ENCODE measurements around the gene TCF7L2. TPM values are rescaled to one million over a fixed set of nuclear protein-coding genes. Genes with fewer than 3 reads are reported as not detected.

The TCF7L2 gene
- total and polyA plus RNA-seq, 4 donors, result 14.0 to 57.8 (median 34.8) TPM

GRCh38 chr10:112989826-112990225 is 39.8 kb downstream of the TCF7L2 start:
- Histone ChIP-seq H3K27ac (ENCODE audit: low read depth in 1 of 2, low read length in 2 of 2) (no peak overlapping the region), H3K27me3 (ENCODE audit: control insufficient read depth in 1 of 2, insufficient read depth in 2 of 2, low read length in 1 of 2) (no peaks in the 10 kb centered on the region), H3K4me1 (ENCODE audit: control insufficient read depth in 1 of 2, insufficient read depth in 2 of 2, low read length in 2 of 2) (peaks cover 2 to 7% of the 10 kb centered on the region in 2 donors), H3K4me3 (ENCODE audit: low read length in 2 of 2) (no peak overlapping the region), H3K9me3 (ENCODE audit: control insufficient read depth, low read length) (no peaks in the 10 kb centered on the region), H3K36me3 (ENCODE audit: control insufficient read depth in 1 of 2, insufficient read depth in 2 of 2, low read length in 1 of 2) (no peaks in the 10 kb centered on the region)
- DNase-seq (no peak), ATAC-seq (ENCODE audit: low FRiP score) (no peak)
- intact Hi-C loops (cut with DNase I), result no loop called here
- WGBS, 2 donors, result 79 to 81% methylated on average over 5 of the region's 5 CpGs

DNA sequence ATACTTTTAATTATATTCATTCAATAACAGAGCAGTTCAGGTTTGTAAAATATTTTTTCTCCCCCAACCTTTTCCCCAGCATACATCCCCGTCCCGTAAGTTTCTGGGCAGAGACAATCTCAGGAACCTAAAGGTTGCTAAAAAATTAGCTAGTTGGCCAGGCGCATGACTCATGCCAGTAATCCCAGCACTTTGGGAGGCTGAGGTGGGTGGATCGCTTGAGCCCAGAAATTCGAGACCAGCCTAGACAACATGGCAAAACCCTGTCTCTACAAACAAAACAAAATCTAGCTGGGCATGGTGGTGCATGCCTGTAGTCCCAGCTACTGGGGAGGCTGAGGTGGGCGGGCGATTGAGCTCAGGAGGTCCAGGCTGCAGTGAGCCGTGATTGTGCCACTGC is 40.2 kb downstream of the TCF7L2 start:
- 82 to 84% methylated on average over 8 of the region's 8 CpGs for WGBS, 2 donors
- Histone ChIP-seq H3K27ac (ENCODE audit: low read depth in 1 of 2, low read length in 2 of 2) (no peak overlapping the region), H3K36me3 (ENCODE audit: control insufficient read depth in 1 of 2, insufficient read depth in 2 of 2, low read length in 1 of 2) (no peaks in the 10 kb centered on the region), H3K9me3 (ENCODE audit: control insufficient read depth, low read length) (no peaks in the 10 kb centered on the region), H3K4me1 (ENCODE audit: control insufficient read depth in 1 of 2, insufficient read depth in 2 of 2, low read length in 2 of 2) (peaks cover 2 to 4% of the 10 kb centered on the region in 2 donors), H3K27me3 (ENCODE audit: control insufficient read depth in 1 of 2, insufficient read depth in 2 of 2, low read length in 1 of 2) (no peaks in the 10 kb centered on the region), H3K4me3 (ENCODE audit: low read length in 2 of 2) (no peak overlapping the region)
- ATAC-seq (ENCODE audit: low FRiP score) (no peak), DNase-seq (no peak)
- intact Hi-C loops (cut with DNase I), result no loop called here

DNA sequence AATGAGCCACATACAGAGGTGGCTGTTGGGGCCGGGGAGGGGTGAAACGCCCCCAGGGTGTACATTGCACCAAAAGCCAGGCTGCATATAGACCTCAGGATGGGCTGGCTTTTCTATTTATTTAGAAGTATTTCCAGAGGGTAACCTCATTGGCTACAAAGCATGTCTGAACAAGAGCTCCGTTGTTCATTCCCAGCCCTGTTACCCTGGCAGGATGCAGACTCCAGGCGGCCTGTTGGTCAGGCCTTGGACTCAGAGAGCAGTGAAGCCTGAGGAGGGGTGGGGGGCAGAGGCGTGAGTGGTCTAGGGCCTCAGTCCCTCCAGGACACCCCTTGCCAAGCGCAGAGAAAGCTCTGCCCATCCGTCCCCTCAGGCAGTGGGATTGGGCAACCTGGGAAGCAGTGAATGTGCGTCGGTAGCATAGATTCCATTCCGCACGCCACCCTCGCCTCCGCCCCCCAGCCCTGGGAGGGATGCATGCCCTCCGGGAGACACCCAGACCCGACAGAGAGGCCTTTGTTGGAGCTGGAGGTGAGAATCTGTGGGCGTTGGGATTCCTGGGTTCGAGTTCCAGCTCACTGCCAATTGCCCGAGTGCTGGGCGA is 41.9 kb downstream of the TCF7L2 start:
- H3K27me3 ChIP-seq (ENCODE audit: control insufficient read depth in 1 of 2, insufficient read depth in 2 of 2, low read length in 1 of 2), result no peaks in the 10 kb centered on the region
- no peak overlapping the region for H3K27ac ChIP-seq (ENCODE audit: low read depth in 1 of 2, low read length in 2 of 2)
- peaks cover 0 to 3% of the 10 kb centered on the region in 2 donors for H3K4me1 ChIP-seq (ENCODE audit: control insufficient read depth in 1 of 2, insufficient read depth in 2 of 2, low read length in 2 of 2)
- ATAC-seq (ENCODE audit: low FRiP score) (no peak), DNase-seq (no peak)
- no peaks in the 10 kb centered on the region for H3K9me3 ChIP-seq (ENCODE audit: control insufficient read depth, low read length)
- no peaks in the 10 kb centered on the region for H3K36me3 ChIP-seq (ENCODE audit: control insufficient read depth in 1 of 2, insufficient read depth in 2 of 2, low read length in 1 of 2)
- intact Hi-C loops (cut with DNase I), result no loop called here
- WGBS, 2 donors, result 89 to 91% methylated on average over 19 of the region's 19 CpGs
- no peak overlapping the region for H3K4me3 ChIP-seq (ENCODE audit: low read length in 2 of 2)

GRCh38 chr10:112996462-112996861 is 46.4 kb downstream of the TCF7L2 start:
- intact Hi-C loops (cut with DNase I), result no loop called here
- no peak for DNase-seq
- no peaks in the 10 kb centered on the region for H3K9me3 ChIP-seq (ENCODE audit: control insufficient read depth, low read length)
- no peaks in the 10 kb centered on the region for H3K36me3 ChIP-seq (ENCODE audit: control insufficient read depth in 1 of 2, insufficient read depth in 2 of 2, low read length in 1 of 2)
- WGBS, 2 donors, result 96 to 97% methylated on average over 3 of the region's 3 CpGs
- no peak for ATAC-seq (ENCODE audit: low FRiP score)
- H3K27ac ChIP-seq (ENCODE audit: low read depth in 1 of 2, low read length in 2 of 2), result no peak overlapping the region
- peaks cover 2 to 15% of the 10 kb centered on the region in 2 donors for H3K4me1 ChIP-seq (ENCODE audit: control insufficient read depth in 1 of 2, insufficient read depth in 2 of 2, low read length in 2 of 2)
- H3K4me3 ChIP-seq (ENCODE audit: low read length in 2 of 2), result no peak overlapping the region
- no peaks in the 10 kb centered on the region for H3K27me3 ChIP-seq (ENCODE audit: control insufficient read depth in 1 of 2, insufficient read depth in 2 of 2, low read length in 1 of 2)

GRCh38 chr10:112999102-112999501 is 49.1 kb downstream of the TCF7L2 start:
- intact Hi-C loops (cut with DNase I), result no loop called here
- H3K9me3 ChIP-seq (ENCODE audit: control insufficient read depth, low read length), result no peaks in the 10 kb centered on the region
- WGBS, 2 donors, result 92 to 93% methylated on average over 4 of the region's 4 CpGs
- H3K27me3 ChIP-seq (ENCODE audit: control insufficient read depth in 1 of 2, insufficient read depth in 2 of 2, low read length in 1 of 2), result no peaks in the 10 kb centered on the region
- no peaks in the 10 kb centered on the region for H3K36me3 ChIP-seq (ENCODE audit: control insufficient read depth in 1 of 2, insufficient read depth in 2 of 2, low read length in 1 of 2)
- peaks cover 4 to 15% of the 10 kb centered on the region in 2 donors for H3K4me1 ChIP-seq (ENCODE audit: control insufficient read depth in 1 of 2, insufficient read depth in 2 of 2, low read length in 2 of 2)
- no peak overlapping the region for H3K27ac ChIP-seq (ENCODE audit: low read depth in 1 of 2, low read length in 2 of 2)
- DNase-seq, result no peak
- no peak for ATAC-seq (ENCODE audit: low FRiP score)
- H3K4me3 ChIP-seq (ENCODE audit: low read length in 2 of 2), result no peak overlapping the region

- ATAC-seq (ENCODE audit: low FRiP score) (no peak), DNase-seq (no peak)
- 13 to 18% methylated on average over 6 of the region's 6 CpGs for WGBS, 2 donors
- no peaks in the 10 kb centered on the region for H3K9me3 ChIP-seq (ENCODE audit: control insufficient read depth, low read length)
- no peaks in the 10 kb centered on the region for H3K36me3 ChIP-seq (ENCODE audit: control insufficient read depth in 1 of 2, insufficient read depth in 2 of 2, low read length in 1 of 2)
- intact Hi-C loops (cut with DNase I), result loop anchor here in 1 of 2 donors (10.0 kb wide), 1 partner anchor 46 kb away; the partner anchor contains the start of gene TCF7L2
- peak overlapping the region in 1 of 2 donors; percentile 67 for H3K27ac ChIP-seq (ENCODE audit: low read depth in 1 of 2, low read length in 2 of 2)
- no peak overlapping the region for H3K4me3 ChIP-seq (ENCODE audit: low read length in 2 of 2)
- peaks cover 4 to 15% of the 10 kb centered on the region in 2 donors for H3K4me1 ChIP-seq (ENCODE audit: control insufficient read depth in 1 of 2, insufficient read depth in 2 of 2, low read length in 2 of 2)
- no peaks in the 10 kb centered on the region for H3K27me3 ChIP-seq (ENCODE audit: control insufficient read depth in 1 of 2, insufficient read depth in 2 of 2, low read length in 1 of 2)
These were observed 50.4 kb downstream of the TCF7L2 start for GRCh38 chr10:113000442-113000841.

DNA sequence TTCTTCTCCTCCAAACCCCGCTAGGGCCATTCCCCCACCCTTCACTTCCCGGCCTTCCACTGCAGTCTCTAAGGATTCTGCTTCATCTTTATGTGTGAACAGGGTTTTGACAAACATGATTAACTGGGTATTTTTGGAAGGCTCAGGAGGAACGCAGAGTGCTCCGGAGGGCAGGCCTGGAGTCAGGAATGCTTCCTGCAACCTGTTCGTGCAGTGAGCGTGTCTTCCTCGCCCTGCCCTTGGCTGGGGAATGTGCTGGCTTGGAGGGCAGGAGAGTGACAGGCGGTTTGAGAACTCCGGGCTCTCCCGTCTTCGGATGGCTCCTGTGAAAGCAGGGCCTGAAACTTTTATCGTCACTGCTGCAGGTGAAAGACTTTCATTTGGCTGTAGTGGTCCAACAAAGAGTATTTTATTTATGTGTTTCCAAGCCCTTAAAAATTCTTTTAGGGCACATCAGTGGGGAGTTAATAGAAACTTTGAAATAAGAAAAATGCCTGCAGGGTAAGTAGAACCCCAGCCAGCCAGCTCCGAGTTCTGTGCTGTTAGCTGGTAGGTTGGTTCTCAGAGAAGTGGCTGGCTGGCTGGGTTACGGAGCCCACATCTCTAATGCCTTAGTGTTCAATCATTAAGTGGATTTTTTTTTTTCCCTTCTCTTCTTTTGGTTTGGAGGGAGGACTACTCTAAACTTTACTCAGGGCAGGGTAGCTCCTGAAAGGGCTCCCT is 51.0 kb downstream of the TCF7L2 start:
- H3K36me3 ChIP-seq (ENCODE audit: control insufficient read depth in 1 of 2, insufficient read depth in 2 of 2, low read length in 1 of 2), result no peaks in the 10 kb centered on the region
- DNase-seq (no peak), ATAC-seq (ENCODE audit: low FRiP score) (peak; percentile 39)
- H3K4me3 ChIP-seq (ENCODE audit: low read length in 2 of 2), result no peak overlapping the region
- intact Hi-C loops (cut with DNase I), result loop anchor here in 1 of 2 donors (10.0 kb wide), 1 partner anchor 46 kb away; the partner anchor contains the start of gene TCF7L2
- H3K9me3 ChIP-seq (ENCODE audit: control insufficient read depth, low read length), result no peaks in the 10 kb centered on the region
- H3K27ac ChIP-seq (ENCODE audit: low read depth in 1 of 2, low read length in 2 of 2), result peak overlapping the region in 1 of 2 donors; percentile 67
- H3K4me1 ChIP-seq (ENCODE audit: control insufficient read depth in 1 of 2, insufficient read depth in 2 of 2, low read length in 2 of 2), result peaks cover 4 to 15% of the 10 kb centered on the region in 2 donors
- WGBS, 2 donors, result 17 to 20% methylated on average over 14 of the region's 14 CpGs
- no peaks in the 10 kb centered on the region for H3K27me3 ChIP-seq (ENCODE audit: control insufficient read depth in 1 of 2, insufficient read depth in 2 of 2, low read length in 1 of 2)

DNA sequence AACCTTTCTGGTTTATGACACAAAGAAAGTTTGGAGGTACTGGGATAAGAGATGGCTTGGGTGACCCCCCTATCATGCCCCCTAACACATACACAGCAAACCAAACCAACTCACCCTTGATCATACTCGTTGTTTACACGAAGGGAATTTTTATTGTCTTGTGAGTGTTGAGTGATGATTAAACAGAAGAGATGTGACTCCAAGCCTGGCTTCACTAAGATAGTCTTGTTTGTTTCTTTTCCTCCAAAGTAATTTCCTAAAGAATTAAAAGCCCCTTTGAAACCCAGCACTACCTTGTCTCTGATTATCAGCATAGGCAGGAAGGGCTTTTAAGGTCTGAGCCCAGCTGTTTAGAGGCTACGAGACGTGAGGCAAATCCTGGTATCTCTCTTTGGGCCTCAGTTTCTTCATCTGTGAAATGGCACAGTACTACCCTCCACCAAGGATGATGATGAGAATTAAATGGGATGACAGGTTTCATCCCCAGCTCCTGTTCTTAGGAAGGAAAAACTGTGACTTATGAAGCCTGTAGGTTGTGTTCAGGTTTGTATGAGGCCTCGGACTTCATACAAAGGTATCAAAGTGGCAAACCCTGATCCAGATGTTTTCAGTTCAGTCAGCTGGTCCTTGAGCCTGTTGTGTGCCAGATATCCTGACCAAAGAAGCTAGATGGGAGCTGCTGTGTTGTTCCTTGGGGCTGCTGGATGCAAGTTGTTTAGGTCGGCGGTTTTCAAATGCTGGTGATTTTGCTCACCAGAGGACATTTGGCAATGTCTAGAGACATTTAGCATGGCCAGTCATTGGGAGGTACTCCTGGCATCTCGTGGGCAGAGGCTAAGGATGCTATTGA is 51.8 kb downstream of the TCF7L2 start:
- no peak overlapping the region for H3K27ac ChIP-seq (ENCODE audit: low read depth in 1 of 2, low read length in 2 of 2)
- no peak for DNase-seq
- no peaks in the 10 kb centered on the region for H3K27me3 ChIP-seq (ENCODE audit: control insufficient read depth in 1 of 2, insufficient read depth in 2 of 2, low read length in 1 of 2)
- H3K36me3 ChIP-seq (ENCODE audit: control insufficient read depth in 1 of 2, insufficient read depth in 2 of 2, low read length in 1 of 2), result no peaks in the 10 kb centered on the region
- intact Hi-C loops (cut with DNase I), result loop anchor here in 1 of 2 donors (10.0 kb wide), 1 partner anchor 47 kb away; the partner anchor contains the start of gene TCF7L2
- WGBS, 2 donors, result 92% methylated on average over 8 of the region's 8 CpGs
- H3K4me3 ChIP-seq (ENCODE audit: low read length in 2 of 2), result no peak overlapping the region
- H3K9me3 ChIP-seq (ENCODE audit: control insufficient read depth, low read length), result no peaks in the 10 kb centered on the region
- ATAC-seq (ENCODE audit: low FRiP score), result no peak
- H3K4me1 ChIP-seq (ENCODE audit: control insufficient read depth in 1 of 2, insufficient read depth in 2 of 2, low read length in 2 of 2), result peaks cover 4 to 13% of the 10 kb centered on the region in 2 donors
